ES-I3 (cell line): ENCODE data around the gene PRTFDC1.
"Not testable (repeated sequence)": the region's sequence is repeated elsewhere in the genome, so short reads cannot be mapped to it uniquely, and the experiment has no call there.

Experiments
- H3K36me3 ChIP-seq: 2 replicates; pipeline ENCODE4 v1.6.1; 2013; ENCODE audit warnings: mild to moderate bottlenecking, low read length, control low read depth, moderate library complexity; ENCODE audit not compliant: insufficient read depth
- H3K4me1 ChIP-seq: 2 replicates; pipeline ENCODE4 v1.6.1; 2013; ENCODE audit warnings: mild to moderate bottlenecking, control low read depth, low read length; ENCODE audit not compliant: insufficient read depth
- H3K9ac ChIP-seq: 2 replicates; pipeline ENCODE4 v1.6.1; 2013; ENCODE audit warnings: low read depth, mild to moderate bottlenecking, low read length, moderate library complexity
- H3K9me3 ChIP-seq: 2 replicates; pipeline ENCODE4 v1.6.1; 2013; ENCODE audit warnings: mild to moderate bottlenecking, low read length, moderate library complexity; ENCODE audit not compliant: control insufficient read depth, insufficient read depth

PRTFDC1 gene

DNA sequence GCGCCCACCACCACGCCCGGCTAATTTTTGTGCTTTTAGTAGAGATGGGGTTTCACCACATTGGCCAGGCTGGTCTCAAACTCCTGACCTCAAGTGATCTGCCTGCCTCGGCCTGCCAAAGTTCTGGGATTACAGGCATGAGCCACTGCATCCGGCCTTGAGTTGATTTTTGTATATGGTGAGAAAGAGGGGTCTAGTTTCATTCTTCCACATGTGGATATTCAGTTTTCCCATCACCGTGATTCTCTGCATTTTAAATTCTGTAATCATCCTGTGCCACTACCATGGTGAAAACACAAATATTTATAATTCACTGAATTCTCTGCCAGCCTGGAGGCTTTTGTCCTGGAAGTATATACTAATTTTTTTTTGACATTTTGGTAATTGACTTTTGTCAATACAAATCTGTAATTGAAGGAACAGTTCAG, 5.2 kb upstream of the PRTFDC1 start:
- not testable (repeated sequence) for H3K9ac ChIP-seq, H3K9me3 ChIP-seq, H3K4me1 ChIP-seq, H3K36me3 ChIP-seq

DNA sequence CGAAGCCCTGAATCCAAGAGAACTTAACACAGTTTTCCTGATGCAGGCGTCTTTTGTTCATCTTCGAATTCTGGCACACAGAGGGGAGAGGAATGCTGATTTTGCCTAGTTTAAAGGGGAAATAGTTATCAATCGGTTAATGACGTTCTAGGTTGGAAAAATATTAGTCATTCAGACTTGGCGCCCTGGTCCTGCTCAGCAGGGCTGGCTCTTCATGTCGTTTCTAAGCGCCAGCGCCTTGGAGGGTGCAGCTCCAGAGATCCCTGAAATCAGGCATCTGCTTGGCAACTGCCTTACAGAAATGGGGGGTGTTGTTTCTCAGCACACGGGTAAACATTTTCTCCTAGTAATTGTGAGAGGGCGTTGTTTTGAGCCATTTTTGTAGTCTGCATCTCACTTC, 1.3 kb upstream of the PRTFDC1 start:
- Histone ChIP-seq H3K36me3 (no peaks in the 10 kb centered on the region), H3K4me1 (peaks cover 12% of the 10 kb centered on the region), H3K9me3 (no peaks in the 10 kb centered on the region), H3K9ac (peak overlapping the region; percentile 58; the same call in 1 of the 2 replicates)

DNA sequence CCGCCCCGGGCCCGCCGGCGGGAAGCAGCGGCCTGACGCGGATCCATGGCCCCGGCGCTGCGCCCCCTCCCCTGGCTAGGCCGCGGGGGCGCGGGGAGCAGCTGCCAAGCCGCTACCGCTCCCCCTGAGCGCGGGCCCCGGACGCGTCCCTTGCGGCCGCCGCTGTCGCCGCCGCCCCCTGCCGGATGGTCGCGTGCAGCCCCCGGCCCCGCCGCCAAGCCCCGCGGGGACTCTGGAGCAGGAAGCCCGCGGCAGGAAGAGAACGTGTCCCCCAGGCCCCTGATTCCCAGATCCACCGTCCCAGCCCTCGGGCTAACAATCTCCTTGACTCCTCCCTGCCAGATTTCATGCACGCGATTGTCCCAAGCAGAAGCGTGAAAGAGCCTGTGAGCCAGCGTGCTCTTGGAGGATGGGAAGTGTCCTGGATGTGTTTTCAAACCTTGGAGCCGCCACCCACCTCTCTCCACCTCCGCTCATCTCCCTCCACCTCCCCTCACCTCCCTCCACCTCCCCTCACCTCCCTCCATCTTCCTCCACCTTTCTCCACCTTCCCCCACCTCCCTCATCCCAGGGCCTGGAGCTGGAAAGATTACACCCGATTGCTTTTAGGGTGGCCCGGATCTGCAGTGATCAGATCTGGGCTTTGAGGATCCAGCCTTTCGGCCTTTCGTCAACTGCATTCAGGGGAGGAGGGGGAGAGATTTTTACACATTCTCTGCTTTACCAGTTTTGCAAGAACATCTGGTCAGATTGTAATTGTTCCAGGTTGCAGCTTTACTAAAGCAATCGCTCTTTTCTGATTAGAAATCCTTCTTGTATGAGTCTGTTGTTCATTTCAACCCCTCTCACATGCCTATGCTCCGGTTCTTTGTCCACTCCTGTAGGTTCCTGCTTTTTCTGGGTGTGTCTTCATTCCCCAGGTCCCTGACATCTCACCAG, 570 bp upstream of the PRTFDC1 start:
- peaks cover 12% of the 10 kb centered on the region for H3K4me1 ChIP-seq
- H3K9ac ChIP-seq, result peak overlapping the region; percentile 58
- no peaks in the 10 kb centered on the region for H3K9me3 ChIP-seq
- no peaks in the 10 kb centered on the region for H3K36me3 ChIP-seq

DNA sequence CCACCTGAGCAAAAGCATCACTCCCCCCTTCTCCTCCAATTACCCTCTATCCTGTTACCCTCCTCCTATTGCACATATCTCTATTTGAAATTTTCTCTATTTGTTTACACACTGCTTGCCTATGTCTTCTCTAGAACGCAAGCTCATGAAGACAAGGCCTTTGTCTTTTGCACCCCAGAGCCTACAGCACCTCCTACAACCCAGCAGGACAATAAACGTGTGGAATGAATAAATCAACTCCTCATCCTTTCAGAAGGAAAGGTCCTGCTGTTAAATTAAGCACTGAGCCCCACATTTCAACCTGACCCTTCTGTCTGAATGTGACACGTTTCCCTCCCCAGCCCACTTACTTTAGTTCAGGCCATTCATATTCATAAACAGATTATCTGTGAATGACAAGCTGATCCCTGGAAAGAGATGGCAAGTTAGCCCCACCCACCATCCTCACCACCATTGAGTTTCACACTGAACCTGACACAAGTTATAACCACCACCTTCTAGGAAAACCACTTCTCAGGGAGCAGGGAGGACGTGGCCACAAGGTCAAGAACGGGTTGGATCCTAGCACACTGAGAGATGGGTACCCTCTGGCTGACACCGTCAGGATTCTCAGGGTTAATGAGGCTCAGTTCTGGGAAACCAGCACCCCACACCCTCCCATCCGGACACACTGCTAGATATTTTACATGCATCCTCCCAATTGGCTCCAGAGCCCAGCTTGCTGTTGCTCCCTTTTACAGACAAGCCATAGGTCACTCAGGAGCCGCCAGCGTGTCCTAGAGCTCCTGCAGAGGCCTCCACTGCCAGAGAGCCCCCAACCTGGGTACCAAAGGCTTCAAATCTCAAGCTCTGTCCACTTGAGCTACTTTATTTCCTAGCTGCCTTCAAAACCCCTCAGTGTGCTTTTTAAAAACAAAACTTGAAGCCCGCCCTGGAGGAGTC, 934 bp downstream of the PRTFDC1 start:
- Histone ChIP-seq H3K36me3 (no peaks in the 10 kb centered on the region), H3K4me1 (peaks cover 17% of the 10 kb centered on the region), H3K9ac (peak overlapping the region; percentile 58), H3K9me3 (no peaks in the 10 kb centered on the region)

DNA sequence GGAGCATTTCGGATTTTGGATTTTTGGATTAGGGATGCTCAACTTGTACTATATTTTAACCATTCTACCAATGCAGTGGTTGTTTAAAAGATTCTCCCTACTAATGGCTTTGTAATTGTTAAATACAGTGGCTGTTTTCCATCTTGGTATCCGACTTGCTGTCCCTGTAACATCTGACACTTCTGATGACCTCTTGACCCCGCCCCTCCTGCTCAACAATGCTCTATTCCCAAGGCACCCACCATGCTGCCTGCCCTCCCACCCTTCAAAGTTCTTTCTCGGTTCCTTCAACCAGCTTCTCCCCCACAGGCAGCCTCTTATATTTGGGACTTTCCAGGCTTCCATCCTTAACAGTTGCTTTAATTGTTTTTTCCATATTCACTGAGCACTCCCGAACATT, 2.0 kb downstream of the PRTFDC1 start:
- no peaks in the 10 kb centered on the region for H3K9me3 ChIP-seq
- H3K4me1 ChIP-seq, result peaks cover 17% of the 10 kb centered on the region
- no peaks in the 10 kb centered on the region for H3K36me3 ChIP-seq
- no peak overlapping the region for H3K9ac ChIP-seq

DNA sequence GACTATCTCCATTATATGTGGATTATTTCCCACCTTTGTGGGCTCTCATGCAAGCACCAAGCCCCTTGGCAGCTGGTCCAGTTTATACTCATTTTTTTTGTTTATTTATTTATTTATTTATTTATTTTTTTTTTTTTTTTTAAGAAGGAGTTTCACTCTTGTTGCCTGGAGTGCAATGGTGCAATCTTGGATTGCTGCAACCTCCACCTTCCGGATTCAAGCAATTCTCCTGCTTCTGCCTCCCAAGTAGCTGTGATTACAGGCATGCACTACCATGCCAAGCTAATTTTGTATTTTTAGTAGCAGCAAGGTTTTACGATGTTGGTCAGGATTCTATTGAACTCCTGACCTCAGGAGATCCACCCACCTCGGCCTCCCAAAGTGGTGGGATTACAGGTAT, 2.8 kb downstream of the PRTFDC1 start:
- H3K9ac ChIP-seq, result no peak overlapping the region
- no peaks in the 10 kb centered on the region for H3K36me3 ChIP-seq
- H3K4me1 ChIP-seq, result peaks cover 17% of the 10 kb centered on the region
- no peaks in the 10 kb centered on the region for H3K9me3 ChIP-seq

DNA sequence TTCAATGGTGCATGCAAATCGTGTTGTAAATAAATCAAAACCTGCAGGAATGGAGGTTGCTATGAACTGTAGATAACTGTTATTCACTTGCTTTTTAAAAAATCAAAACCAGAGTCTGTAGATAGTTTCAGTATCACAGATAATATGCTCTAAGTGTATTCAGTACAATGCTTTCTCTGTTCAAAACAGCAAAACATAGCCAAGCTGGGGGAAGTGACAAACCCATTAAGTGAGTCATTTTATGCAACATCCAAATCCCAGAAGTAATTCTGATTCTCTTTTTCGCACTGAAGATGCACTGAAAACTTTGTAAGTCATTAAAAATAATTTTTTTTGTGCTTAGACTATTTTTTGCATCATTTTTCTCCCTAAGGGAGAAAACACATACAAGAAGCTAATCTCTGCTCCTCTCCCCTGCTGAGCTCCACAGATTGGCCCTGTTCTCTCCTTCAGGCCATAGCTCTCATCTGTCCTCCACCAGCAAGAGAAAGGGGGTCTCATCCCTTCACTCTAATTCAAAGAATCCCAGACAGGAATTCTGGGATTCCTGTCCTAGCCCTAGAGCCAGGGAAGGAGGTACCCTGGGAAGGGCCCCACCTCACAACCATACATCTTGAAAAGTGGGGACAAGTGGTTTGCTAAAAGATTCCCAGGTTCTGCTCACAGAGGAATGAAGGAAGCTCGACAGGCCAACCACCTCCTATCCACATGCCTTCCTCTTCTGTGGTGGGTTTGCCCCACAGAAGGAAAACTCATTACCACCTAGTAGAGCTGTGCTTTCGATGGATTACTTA, 4.9 kb downstream of the PRTFDC1 start:
- Histone ChIP-seq H3K4me1 (peaks cover 17% of the 10 kb centered on the region), H3K9me3 (no peaks in the 10 kb centered on the region), H3K9ac (no peak overlapping the region), H3K36me3 (no peaks in the 10 kb centered on the region)

DNA sequence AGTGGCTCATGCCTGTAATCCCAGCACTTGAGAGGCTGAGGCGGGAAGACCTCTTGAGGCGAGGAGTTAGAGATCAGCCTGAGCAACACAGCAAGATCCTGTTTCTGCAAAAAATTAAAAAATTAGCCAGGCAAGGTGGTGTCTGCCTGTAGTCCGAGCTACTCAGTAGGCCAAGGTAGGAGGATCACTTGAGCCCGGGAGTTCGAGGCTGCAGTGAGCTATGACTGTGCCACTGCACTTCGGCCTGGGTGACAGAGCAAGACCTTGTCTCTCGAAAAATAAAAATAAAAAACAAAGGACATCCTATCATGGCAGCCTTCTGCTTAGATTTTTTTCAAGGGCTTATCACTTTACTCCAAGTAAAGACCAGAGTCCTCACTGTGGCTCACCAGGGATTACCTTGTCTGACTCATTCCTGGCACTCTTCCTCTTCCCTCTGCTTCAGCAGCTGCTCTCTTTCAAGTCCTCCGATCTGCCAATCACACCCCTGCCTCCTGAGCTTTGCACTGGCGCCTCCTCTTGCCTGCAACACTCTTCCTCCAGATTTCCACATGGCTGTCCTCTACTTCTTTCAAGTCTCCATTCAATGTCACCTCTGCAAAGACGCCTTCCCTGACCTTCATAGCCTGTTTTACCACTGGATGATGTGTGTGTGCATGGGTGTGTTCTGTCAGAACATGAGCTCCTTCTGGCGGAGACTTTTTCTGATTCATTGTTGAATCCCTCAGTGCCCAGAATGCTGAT, 7.7 kb downstream of the PRTFDC1 start:
- Histone ChIP-seq H3K4me1 (peaks cover 5% of the 10 kb centered on the region; the same call in 1 of the 2 replicates), H3K9ac (no peak overlapping the region), H3K9me3 (no peaks in the 10 kb centered on the region), H3K36me3 (no peaks in the 10 kb centered on the region)

DNA sequence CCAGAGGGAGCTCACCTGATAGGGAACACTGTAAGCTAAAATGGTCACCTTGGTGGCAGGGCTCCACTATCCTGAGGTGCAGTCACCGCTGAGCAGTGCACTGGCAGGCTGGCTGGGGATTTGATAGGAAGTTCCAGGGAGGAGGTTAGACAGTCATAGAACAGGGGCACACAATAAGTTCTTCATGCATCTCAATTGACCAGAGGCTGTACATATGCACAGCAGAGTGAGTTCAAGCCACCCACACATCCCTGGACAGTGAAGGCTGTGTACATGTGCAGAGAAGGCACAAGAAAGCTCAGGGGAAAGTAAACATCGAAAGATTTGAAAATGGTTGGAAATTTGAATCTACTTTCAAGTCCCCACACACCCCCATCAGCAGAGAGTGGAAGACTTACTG, 13.9 kb downstream of the PRTFDC1 start:
- no peak overlapping the region for H3K9ac ChIP-seq
- H3K36me3 ChIP-seq, result no peaks in the 10 kb centered on the region
- H3K4me1 ChIP-seq, result no peaks in the 10 kb centered on the region

DNA sequence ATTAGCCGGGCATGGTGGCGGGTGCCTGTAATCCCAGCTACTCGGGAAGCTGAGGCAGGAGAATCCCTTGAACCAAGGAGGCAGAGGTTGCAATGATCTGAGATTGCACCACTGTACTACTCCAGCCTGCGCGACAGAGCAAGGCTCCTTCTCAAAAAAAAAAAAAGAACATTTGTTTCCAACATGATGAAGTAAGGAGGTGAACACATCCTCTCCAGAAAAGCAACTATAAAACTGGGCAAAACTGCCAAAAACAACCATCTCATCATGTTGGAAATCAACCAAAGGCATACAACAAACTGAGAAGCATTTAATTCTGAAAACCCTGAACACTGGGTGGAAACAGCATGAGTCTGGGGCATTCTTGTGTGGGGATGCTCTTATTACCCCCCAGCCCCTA, 14.3 kb downstream of the PRTFDC1 start:
- no peaks in the 10 kb centered on the region for H3K9me3 ChIP-seq
- no peaks in the 10 kb centered on the region for H3K36me3 ChIP-seq
- no peaks in the 10 kb centered on the region for H3K4me1 ChIP-seq
- no peak overlapping the region for H3K9ac ChIP-seq

More for the DNA sequence above, 13.9 kb downstream of the PRTFDC1 start:
- no peaks in the 10 kb centered on the region for H3K9me3 ChIP-seq

DNA sequence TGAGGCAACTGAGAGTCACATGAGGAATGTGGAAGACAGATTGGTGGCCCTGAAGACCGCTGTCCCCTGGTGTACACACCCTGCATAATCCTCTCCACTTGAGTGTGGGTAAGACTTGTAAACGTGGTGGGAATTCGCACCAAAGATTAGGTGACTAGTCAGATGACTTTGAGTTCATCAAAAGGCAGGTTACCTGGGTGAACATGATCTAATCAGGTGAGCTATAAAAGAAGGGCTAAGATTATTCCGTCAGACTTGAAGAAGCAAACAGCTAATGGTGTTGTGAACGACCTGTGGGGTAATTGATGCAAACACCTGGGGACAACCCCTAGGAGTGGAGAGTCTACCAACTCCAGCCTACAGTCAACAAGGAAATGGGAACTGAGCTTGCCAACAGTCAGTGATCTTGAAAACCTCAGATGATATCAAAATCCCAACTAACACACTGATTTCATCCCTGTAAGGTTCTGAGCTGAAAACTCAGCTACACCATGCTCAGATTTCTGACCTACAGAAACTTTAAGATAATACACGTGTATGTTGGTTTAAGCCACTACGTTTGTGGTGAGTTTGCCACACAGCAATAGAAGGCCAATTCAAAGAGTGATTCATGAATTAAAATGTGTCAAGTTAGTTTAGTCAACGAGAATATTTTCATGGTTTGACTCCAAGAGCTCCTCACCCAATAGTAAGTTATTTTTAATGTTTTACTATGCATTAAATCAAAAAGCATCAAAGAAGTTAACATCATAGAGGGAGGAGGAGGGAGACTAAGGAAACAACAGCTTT, 16.7 kb downstream of the PRTFDC1 start:
- Histone ChIP-seq H3K9me3 (no peaks in the 10 kb centered on the region), H3K9ac (no peak overlapping the region), H3K36me3 (no peaks in the 10 kb centered on the region), H3K4me1 (no peaks in the 10 kb centered on the region)

DNA sequence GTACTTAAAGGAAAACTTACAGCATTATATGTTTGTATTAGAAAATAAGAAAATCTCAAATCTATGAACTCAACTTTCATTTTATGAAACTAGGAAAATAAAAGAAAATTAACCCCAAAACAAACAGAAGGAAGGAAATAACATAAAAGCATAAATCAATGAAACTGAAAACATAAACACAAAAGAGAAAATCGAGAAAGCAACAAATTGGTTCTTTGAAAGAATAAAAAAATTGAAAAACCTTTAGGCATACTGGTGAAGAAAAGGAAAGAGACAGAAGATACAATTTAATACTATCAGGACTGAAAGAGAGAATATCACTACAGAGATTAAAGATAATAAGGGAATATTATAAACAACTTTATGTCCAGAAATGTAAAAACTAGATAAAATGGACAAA, 21.2 kb downstream of the PRTFDC1 start:
- no peak overlapping the region for H3K9ac ChIP-seq
- H3K36me3 ChIP-seq, result no peaks in the 10 kb centered on the region
- no peaks in the 10 kb centered on the region for H3K4me1 ChIP-seq
- no peaks in the 10 kb centered on the region for H3K9me3 ChIP-seq

DNA sequence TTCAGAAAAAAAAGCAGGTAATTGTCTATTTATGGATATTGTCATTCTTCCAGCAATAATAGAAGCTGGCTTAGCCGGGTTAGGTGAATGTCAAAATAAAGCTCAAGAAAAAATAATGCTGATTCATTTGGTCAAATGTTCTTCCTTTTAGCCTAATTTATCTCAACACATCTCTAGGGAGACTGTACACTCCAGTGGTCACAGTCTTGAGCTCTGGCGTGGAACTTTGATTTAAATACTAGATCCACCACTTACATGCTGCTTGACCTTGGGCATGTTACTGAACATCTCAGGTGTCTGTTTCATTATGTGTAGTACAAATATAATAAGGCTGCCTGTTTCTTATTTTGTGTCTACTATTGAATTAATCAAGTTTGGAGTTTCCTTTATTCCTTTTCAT, 22.0 kb downstream of the PRTFDC1 start:
- H3K36me3 ChIP-seq, result no peaks in the 10 kb centered on the region
- no peak overlapping the region for H3K9ac ChIP-seq
- no peaks in the 10 kb centered on the region for H3K4me1 ChIP-seq
- no peaks in the 10 kb centered on the region for H3K9me3 ChIP-seq
